Fibroblast of lung (primary cell): ENCODE results near the gene IMPG1. TPM values are rescaled to one million over a fixed set of nuclear protein-coding genes. Genes with fewer than 3 reads are reported as not detected.

ENCODE experiments used
- DNase-seq, 2 donors: peaks; one replicate each; pipeline versions ENCODE4 v3.0.0 to v3.0.0-alpha.2; 2010; ENCODE audit warnings: low read depth in 2 of 2
- H2AFZ ChIP-seq: 2 replicates; pipeline ENCODE4 v1.5.1; 2012; ENCODE audit warnings: low read length, control low read depth, inconsistent platforms
- H3K27ac ChIP-seq: 2 replicates; pipeline ENCODE4 v1.5.1; 2011; ENCODE audit warnings: low read length, control low read depth; ENCODE audit not compliant: insufficient read depth
- H3K27me3 ChIP-seq: 2 replicates; pipeline ENCODE4 v1.5.1; 2011; ENCODE audit warnings: mild to moderate bottlenecking, low read length; ENCODE audit not compliant: control insufficient read depth, insufficient read depth
- H3K36me3 ChIP-seq: 2 replicates; pipeline ENCODE4 v1.5.1; 2011; ENCODE audit warnings: low read length; ENCODE audit not compliant: control insufficient read depth, insufficient read depth
- H3K4me1 ChIP-seq: 2 replicates; pipeline ENCODE4 v1.5.1; 2011; ENCODE audit warnings: low read length; ENCODE audit not compliant: control insufficient read depth, insufficient read depth; ENCODE audit errors: extremely low read depth
- H3K4me2 ChIP-seq: 2 replicates; pipeline ENCODE4 v1.5.1; 2011; ENCODE audit warnings: low read length, control low read depth; ENCODE audit not compliant: insufficient read depth; ENCODE audit errors: extremely low read depth
- H3K4me3 ChIP-seq, 4 experiments: fragments of 200-600 bp in 1 of 4; sonication (generic) in 1 of 4; replicated peaks in 1 of 4; 2 replicates each; pipeline ENCODE4 v1.5.1; 2011 to 2016; ENCODE audit warnings: low read length in 4 of 4, low read depth in 3 of 4, mild to moderate bottlenecking in 3 of 4, control low read depth in 2 of 4, inconsistent platforms in 1 of 4, mixed read lengths in 1 of 4; ENCODE audit not compliant: insufficient read depth in 1 of 4; ENCODE audit errors: control extremely low read depth in 1 of 4
- H3K79me2 ChIP-seq: 2 replicates; pipeline ENCODE4 v1.5.1; 2012; ENCODE audit warnings: mild to moderate bottlenecking, low read length, inconsistent platforms; ENCODE audit not compliant: control insufficient read depth, insufficient read depth
- H3K9ac ChIP-seq: 2 replicates; pipeline ENCODE4 v1.5.1; 2011; ENCODE audit warnings: mild to moderate bottlenecking, low read length, control low read depth; ENCODE audit not compliant: insufficient read depth
- H3K9me3 ChIP-seq: 2 replicates; pipeline ENCODE4 v1.5.1; 2012; ENCODE audit warnings: low read depth, low read length; ENCODE audit not compliant: control insufficient read depth, insufficient read depth
- H4K20me1 ChIP-seq: 2 replicates; pipeline ENCODE4 v1.5.1; 2011; ENCODE audit warnings: low read length; ENCODE audit not compliant: control insufficient read depth, insufficient read depth; ENCODE audit errors: extremely low read depth
- CTCF ChIP-seq, 2 donors: IDR thresholded peaks in 1 of 2; conservative IDR thresholded peaks in 1 of 2; 1 replicate in 1 of 2; 2 replicates in 1 of 2; pipeline ENCODE4 v1.5.1; 2011 to 2012; ENCODE audit warnings: low read length in 2 of 2, control low read depth in 1 of 2, inconsistent platforms in 1 of 2, low read depth in 1 of 2, mild to moderate bottlenecking in 1 of 2
- EZH2 ChIP-seq: IDR thresholded peaks from 2 replicates; pipeline ENCODE4 v1.5.1; 2012; ENCODE audit warnings: low read length, control low read depth, mild to moderate bottlenecking; ENCODE audit errors: missing control alignments
- polyA plus RNA-seq, 2 donors: library from polyadenylated mRNA; depleted of rRNA in 1 of 2; stranded (reverse) in 1 of 2; unstranded in 1 of 2; fragments of >200 nt; gene quantifications; 2 replicates each; pipeline ENCODE4 v1.2.1, GENCODE V29; 2011 to 2012; ENCODE audit warnings: missing spikeins in 1 of 2
- total RNA-seq: library from RNA; depleted of rRNA; stranded (reverse); fragments of >200 nt; gene quantifications from 2 replicates; pipeline ENCODE4 v1.2.1, GENCODE V29; 2014

IMPG1 gene
- total and polyA plus RNA-seq, 2 donors (not counting 1 experiment from before 2014, with no cell fraction given): 0.17 TPM; not detected in 1

GRCh38 chr6:76035713-76036112 is 36.7 kb downstream of the IMPG1 start:
- H3K4me1 ChIP-seq: no peaks in the 10 kb centered on the region
- H3K27ac ChIP-seq: no peak overlapping the region
- no peak overlapping the region for H3K9ac ChIP-seq
- no peaks in the 10 kb centered on the region for H3K79me2 ChIP-seq
- no peak overlapping the region for H3K4me2 ChIP-seq
- TF ChIP-seq CTCF (conservative IDR thresholded peaks at IDR 0.05 in 1 of 2, IDR thresholded peaks at IDR 0.05 in 1 of 2; ENCODE audit: low read depth in 1 of 2, low read length in 2 of 2) (no peak), EZH2 (no peak)
- no peak for DNase-seq
- no peaks in the 10 kb centered on the region for H3K36me3 ChIP-seq
- H4K20me1 ChIP-seq: no peaks in the 10 kb centered on the region
- no peaks in the 10 kb centered on the region for H3K27me3 ChIP-seq
- no peaks in the 10 kb centered on the region for H3K9me3 ChIP-seq
- no peak overlapping the region for H2AFZ ChIP-seq
- H3K4me3 ChIP-seq: no peak overlapping the region

GRCh38 chr6:76026101-76026500 is 46.4 kb downstream of the IMPG1 start:
- H3K9me3 ChIP-seq: no peaks in the 10 kb centered on the region
- H4K20me1 ChIP-seq: no peaks in the 10 kb centered on the region
- no peaks in the 10 kb centered on the region for H3K27me3 ChIP-seq
- H3K79me2 ChIP-seq: no peaks in the 10 kb centered on the region
- TF ChIP-seq EZH2 (no peak), CTCF (conservative IDR thresholded peaks at IDR 0.05 in 1 of 2, IDR thresholded peaks at IDR 0.05 in 1 of 2; ENCODE audit: low read depth in 1 of 2, low read length in 2 of 2) (no peak)
- H3K4me1 ChIP-seq: no peaks in the 10 kb centered on the region
- no peak overlapping the region for H3K9ac ChIP-seq
- no peak overlapping the region for H2AFZ ChIP-seq
- H3K4me2 ChIP-seq: no peak overlapping the region
- DNase-seq: peak; percentile 3 to 12
- H3K4me3 ChIP-seq: no peak overlapping the region
- no peak overlapping the region for H3K27ac ChIP-seq
- no peaks in the 10 kb centered on the region for H3K36me3 ChIP-seq

GRCh38 chr6:76014626-76015530 is 57.6 kb downstream of the IMPG1 start:
- H3K36me3 ChIP-seq: no peaks in the 10 kb centered on the region
- no peaks in the 10 kb centered on the region for H3K27me3 ChIP-seq
- no peaks in the 10 kb centered on the region for H4K20me1 ChIP-seq

More at GRCh38 chr6:76014626-76015530, 57.6 kb downstream of the IMPG1 start:
- H2AFZ ChIP-seq: no peak overlapping the region
- no peaks in the 10 kb centered on the region for H3K79me2 ChIP-seq
- no peak for DNase-seq
- H3K4me1 ChIP-seq: no peaks in the 10 kb centered on the region
- H3K4me2 ChIP-seq: no peak overlapping the region
- TF ChIP-seq CTCF (conservative IDR thresholded peaks at IDR 0.05 in 1 of 2, IDR thresholded peaks at IDR 0.05 in 1 of 2; ENCODE audit: low read depth in 1 of 2, low read length in 2 of 2) (no peak), EZH2 (no peak)
- H3K4me3 ChIP-seq: no peak overlapping the region
- no peaks in the 10 kb centered on the region for H3K9me3 ChIP-seq
- no peak overlapping the region for H3K27ac ChIP-seq
- H3K9ac ChIP-seq: no peak overlapping the region
